NCI-H510A treated with DMSO at 0.1 percent for 48 hours (cell line): ENCODE data around the gene SH3GL1.

Experiments
- DNase-seq: peaks from one replicate; lab custom pipeline; 2025; lab: John Stamatoyannopoulos, UW

Gene SH3GL1

DNA sequence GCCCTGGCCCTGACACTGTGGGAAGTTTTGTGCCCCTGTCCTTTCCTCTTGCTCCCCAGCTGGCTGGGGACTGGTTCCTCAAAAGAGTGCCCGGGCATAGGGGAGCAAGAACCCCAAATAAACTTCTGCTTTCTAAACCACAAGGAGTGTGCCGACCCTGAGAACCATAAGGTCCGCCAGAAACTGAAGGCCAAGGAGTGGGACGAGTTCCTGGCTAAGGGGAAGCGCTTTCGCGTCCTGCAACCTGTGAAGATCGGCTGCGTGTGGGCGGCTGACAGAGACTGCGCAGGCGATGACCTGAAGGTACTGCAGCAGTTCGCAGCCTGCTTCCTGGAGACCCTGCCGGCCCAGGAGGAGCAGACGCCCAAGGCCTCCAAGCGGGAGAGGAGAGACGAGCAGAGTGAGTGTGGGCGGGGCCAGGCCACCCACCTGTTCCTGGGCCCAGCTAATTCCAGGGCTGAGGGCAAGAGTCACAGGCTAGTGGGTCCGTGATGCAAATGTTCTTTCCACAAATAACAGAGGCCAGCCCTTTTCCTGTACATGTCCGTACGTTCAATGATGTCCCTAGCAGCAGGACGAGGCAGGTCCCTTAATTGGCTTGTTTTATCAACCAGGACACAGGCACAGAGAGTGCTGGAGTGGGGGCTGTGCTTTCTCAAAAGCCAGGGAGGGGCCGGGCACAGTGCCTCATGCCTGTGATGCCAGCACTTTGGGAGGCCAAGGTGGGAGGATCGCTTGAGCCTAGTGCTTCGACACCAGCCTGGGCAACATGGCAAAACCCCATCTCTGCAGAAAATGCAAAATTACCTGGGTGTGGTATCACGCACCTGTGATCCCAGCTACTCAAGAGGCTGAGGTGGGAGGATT lies 31.7 kb upstream of the SH3GL1 start:
- no peak for DNase-seq

DNA sequence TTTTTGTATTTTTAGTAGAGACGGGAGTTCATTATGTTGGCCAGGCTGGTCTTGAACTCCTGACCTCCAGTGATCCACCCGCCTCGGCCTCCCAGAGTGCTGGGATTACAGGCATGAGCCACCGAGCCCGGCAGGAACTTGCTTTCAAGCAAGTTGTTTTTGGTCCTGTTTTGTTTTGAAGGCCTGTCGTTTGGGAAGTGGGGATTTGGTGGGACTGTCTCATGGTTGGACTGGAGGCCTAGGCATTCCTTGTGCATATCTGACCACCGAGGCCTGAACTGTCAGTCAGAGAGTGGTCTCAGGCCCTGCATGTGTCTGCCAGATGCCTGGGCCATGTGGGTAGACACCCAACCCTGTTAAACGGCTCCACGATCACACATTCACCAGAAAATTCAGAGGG lies 30.9 kb upstream of the SH3GL1 start:
- no peak for DNase-seq

DNA sequence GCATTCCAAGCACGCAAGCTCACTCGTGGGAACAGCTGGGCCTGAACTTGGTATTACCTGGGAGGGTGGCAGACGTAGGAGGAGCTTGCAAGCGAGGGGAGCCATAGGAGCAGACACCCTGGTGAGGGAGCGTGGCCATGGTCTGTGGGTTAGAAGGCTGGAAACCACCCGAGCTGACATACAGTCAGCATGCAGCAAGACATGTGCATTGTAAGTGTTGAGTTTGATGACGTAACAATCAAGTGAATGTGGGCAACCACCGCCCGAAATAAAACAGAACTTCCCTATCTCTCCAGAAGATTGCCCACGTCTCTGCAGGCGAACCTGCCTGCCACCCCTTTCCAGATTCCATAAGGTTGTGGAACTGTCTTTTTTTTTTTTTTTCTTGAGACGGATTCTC lies 30.4 kb upstream of the SH3GL1 start:
- no peak for DNase-seq

DNA sequence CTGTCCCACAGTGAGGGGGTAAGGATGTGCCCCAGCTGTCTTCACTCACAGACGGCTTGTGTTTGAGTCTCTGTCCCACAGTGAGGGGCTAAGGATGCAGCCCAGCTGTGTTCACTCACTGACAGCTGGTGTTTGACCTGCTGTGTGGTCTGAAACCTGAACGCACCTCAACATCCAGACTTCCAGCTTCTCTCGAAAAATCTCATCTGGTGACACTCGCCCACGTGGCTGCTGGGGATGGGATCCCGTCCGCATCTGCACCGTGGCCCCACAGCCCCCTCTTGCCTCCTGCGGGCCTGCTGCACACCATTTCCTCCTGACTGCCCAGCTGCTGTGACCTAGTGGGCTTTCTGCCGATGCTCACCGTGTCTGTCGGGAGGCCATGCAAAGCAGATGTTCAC lies 29.4 kb upstream of the SH3GL1 start:
- no peak for DNase-seq

DNA sequence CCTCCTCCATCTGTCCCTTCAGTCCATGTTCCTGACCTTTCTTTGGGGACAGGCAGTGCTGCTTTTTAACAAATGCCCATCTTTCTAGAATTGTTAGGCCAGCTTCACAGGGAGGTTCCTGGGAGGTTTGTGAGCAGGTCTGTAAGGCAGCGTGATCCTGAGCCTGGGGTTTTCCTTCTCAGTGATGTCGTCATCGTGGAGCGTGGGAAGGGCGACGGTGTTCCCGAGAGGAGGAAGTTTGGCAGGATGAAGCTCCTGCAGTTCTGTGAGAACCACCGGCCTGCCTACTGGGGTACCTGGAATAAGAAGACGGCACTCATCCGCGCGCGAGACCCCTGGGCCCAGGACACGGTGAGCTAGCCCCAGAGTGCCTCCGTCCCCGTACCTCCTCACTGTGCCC lies 28.9 kb upstream of the SH3GL1 start:
- no peak for DNase-seq

DNA sequence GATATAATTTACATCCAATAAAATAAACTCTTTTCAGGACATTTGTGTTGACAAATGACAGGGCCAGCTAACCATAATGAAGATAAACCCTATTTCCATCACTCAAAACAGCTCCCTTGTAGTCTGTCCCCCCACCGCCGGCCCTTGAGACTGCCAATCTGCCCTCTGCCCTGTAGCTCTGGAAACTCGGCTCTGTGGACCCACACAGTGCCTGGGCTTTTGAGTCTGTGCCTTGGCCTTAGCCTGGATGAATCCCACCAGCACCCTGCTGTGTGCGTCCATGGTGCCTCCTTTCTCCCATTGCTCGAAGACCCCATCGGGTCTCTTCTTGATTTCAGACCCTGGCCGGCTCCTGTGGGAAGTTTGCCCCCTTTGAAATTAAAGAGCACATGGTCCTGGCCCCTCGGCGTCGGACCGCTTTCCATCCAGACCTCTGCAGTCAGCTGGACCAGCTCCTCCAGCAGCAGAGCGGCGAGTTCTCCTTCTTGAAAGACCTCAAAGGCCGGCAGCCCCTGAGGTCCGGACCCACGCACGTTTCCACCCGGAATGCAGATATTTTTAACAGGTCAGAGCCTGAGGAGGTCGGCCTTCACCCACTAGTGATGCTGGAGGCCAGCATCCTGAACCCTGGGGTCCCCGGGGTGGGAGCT lies 28.1 kb upstream of the SH3GL1 start:
- DNase-seq = no peak

DNA sequence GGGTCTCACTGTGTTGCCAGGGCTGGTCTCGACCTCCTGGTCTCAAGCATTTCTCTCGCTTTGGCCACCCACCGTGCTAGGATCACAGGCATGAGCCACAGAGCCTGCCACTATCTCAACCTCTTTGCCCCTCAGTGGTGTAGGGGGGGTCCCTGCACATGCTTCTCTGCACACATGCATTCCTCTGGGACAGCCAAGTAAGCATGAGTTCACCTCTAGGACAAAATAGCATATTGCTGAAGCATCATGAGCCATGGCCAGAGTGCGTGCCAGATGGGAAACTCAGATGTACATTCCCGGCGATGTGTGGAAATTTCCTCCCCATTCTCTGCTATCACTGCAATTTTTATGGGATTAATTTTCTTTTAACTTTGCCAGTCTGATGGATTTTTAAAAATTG lies 25.2 kb upstream of the SH3GL1 start:
- DNase-seq = no peak

DNA sequence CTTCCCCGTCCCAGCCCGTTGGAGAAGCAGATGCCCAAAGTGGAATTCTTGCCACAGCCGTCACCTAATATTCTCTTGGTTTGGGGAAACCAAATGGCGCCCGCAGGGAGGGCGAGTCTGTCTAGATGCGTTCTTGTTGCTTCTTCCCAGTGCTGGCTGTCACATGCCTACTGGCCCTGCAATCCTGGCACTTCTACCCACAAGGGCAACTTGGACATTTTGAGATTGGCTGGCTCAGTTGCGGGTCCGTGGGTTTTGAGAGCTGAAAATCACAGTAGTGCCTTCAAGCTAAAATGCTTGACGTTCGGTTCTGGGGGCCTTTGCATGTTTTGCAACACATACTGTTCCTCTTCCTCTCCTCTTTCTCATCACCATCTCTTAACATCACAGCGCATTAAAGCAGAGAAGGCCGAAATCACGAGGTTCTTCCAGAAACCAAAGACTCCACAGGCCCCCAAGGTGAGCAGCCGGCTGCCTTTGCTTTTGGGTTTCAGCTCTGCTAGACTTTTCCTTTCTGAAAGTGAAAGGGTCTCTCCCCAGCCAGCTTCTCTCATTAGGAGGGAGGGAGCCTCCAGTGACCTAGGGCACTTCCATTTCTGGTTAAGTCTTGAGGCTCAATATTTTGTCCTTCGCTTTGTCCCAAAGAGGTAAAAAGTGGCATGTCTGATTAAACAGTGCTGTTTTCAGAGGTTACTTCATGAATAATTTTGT lies 23.2 kb upstream of the SH3GL1 start:
- DNase-seq = no peak

DNA sequence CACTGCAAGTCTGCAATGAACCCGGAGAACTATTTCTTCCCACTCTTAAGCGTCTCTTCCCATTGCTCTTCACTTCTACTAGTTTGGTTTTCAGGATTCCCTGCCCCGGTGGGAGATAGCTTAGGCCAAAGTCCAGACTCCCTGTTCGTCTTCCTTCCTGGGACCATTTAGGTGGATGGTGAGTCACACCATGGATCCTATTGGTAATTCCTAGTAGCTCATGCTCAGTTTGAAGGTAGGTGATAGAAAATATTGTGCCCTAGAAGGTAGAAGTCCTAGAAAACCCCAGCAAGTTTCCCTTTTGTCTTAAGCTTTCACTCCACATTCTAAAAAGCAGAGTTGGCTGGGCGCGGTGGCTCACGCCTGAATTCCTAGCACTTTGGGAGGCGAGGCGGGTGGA lies 15.9 kb upstream of the SH3GL1 start:
- no peak for DNase-seq

DNA sequence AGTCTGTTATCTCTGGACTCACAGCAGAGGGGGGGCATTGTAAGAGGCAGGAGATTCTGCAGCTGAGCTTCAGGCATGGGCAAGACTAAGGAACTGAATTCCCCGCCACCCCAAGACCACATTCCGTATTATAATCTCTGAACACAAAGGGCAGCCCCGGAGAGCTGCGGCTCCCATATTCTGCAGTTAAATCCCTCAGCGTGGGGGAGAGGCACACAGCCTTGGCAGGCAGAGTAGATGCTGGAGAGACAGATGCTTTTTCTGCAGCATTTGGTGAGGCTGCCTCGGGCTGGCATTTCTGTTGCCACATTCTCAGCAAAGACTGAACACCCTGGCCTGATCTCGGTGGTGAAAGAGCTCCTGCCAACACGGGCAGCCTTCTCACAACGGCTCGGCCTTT lies 15.0 kb upstream of the SH3GL1 start:
- DNase-seq = no peak

DNA sequence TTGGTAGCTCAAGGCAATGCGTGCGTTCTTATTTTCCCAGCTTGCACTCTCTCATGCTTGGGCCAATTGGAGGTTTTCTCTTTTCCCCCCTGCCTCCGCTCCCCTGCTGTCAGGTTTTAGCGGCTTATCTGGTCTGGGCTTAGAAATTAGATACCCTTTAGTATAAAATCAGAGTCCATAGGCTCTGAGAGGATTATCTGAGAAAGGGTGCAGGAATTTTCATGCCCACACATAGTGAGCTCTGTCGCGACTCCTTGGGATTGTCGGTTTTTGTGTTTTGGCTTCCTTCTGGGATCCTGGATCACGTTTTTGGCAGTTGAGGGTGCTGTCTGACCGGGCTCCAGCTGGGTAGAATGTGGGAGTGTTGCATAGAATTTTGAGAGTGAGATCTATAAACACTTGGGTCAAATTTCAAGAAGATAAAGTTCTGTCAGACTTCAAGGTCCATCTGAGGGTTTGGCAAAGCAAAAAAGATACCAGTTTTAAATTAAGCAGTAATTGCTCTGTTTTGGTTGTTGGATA lies 14.5 kb upstream of the SH3GL1 start:
- no peak for DNase-seq

DNA sequence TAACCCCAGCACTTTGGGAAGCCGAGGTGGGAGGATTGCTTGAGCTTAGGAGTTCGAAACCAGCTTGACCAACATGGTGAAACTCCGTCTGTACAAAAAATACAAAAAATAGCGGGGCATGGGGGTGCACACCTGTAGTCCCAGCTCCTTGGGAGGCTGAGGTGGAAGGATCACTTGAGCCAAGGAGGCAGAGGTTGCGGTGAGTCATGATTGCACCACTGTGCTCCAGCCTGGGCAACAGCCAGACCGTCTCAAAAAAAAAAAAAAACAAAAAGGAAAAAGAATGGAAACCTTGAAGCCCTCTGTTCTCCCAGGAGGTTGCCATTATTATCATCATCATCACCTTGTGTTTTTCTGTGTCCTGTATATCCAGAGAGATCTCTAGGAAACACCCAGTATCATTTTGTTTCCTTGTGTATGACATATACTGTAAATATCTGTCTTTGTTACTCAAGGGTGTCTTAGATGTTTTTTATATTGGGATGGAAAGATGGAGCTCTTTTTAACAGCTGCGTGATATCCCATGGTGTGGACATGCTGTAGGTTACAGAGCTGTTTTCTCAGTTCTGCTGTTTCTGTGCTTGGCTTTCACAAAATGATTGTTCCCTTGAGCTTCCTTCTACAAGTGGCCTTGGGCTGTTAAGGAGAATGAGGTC lies 13.9 kb upstream of the SH3GL1 start:
- no peak for DNase-seq

DNA sequence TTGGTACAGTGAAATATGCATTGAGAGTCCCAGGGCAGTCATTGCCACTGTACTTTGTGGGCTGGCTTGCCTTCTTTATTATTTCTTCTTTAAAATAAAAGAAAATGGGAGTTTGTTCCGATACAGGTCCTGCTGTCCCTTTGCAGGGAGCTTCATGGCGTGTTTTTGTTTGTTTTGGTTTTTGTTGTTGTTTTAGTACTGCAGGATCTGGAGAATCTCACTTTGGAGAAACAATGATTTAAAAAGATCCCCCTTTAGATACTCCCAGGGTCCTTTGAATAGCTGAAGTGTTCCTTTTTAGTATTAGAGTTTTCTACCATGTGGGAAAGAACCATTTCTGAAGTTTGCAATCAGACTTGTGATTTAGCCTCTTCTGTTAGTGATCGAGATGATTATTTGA lies 13.2 kb upstream of the SH3GL1 start:
- DNase-seq = no peak

DNA sequence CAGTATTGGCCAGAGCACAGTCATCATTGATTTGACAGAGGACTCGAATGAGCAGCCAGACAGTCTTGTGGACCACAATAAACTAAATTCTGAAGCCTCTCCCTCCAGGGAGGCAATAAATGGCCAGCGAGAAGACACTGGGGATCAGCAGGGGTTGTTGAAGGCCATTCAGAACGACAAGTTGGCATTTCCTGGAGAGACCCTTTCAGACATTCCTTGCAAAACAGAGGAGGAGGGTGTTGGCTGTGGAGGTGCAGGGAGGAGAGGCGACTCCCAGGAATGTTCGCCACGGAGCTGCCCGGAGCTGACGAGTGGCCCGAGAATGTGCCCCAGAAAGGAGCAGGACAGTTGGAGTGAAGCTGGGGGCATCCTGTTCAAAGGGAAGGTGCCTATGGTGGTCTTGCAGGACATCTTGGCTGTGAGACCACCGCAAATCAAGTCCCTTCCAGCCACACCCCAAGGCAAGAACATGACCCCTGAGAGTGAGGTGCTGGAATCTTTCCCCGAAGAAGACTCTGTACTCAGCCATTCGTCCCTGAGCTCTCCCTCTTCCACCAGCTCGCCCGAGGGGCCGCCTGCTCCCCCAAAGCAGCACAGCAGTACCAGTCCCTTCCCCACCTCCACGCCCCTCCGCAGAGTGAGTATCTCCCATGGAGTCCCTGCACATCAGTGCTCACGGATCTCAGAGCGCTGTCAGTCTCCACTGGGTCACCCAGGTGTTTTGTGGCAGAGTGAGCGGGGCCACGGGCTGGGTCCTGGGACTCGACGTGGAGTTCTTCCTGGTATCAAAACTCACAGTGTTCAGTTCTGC lies 9.0 kb upstream of the SH3GL1 start:
- DNase-seq = no peak

DNA sequence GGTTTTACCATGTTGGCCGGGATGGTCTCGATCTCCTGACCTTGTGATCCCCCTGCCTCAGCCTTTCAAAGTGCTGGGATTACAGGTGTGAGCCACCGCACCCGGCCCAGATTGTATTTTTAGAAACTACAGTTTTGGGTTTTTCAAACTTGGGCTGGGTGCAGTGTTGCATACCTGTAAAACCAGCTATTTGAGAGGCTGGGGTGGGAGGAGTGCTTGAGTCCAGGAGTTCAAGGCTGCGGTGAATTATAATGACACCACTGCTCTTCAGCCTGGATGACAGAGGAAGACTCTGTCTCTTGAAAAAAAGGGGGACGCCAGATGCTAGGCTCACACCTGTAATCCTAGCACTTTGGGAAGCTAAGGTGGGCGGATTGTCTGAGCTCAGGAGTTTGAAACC lies 6.3 kb upstream of the SH3GL1 start:
- DNase-seq = no peak

DNA sequence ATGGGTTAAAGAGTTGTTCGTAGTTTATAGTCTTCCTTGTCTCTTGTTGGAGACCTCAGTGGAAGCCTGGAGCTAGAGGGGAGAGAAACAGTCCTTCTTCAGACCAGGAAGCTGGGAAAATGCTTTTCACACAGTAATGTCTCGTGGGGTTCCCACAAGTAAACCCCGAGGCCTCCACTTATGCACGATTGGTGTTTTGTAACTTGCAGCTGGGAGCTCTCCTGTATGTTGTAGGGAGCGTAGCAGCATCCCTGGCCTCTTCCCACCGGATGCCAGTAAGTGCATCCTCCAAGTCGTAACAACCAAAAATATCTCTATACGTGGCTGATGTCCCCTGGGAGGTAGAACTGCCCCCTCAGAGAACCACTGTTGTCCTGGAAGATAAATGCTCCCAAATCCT lies 5.6 kb upstream of the SH3GL1 start:
- no peak for DNase-seq

DNA sequence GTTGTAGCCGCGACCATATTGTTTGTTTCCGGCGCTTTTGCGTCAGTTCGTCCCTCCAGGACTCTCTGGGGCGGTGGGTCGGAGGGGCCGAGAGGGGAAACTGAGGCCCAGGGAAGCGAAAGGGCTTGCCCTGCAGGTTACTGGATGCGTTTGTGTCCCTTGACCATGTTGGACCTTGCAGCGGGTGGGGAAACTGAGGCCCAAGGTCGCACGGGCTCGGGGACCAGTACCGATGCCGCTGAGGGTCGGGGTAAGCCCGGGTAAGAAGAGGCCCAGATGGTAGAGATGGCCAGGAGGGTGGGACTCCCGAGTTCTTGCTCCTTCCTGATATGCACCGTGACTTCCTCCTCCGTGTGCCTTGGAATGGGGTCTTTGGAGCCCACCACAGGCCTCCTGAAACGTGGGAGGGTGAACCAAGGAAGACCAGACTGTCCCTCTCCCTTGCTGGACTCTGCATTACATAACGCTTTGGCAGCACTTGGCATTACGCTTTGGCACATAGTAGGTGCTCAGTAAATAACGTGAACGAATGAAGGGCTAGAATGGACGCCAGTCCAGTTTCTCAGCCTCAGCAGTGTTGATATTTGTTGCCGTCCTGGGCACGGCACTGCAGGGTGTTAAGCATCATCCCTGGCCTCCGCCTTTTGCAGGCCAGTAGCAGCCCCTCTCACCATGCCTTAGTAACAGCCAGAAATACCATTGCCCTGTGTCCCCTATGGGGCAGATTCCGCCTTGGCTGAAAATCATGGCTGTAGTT lies 2.8 kb upstream of the SH3GL1 start:
- DNase-seq = no peak

DNA sequence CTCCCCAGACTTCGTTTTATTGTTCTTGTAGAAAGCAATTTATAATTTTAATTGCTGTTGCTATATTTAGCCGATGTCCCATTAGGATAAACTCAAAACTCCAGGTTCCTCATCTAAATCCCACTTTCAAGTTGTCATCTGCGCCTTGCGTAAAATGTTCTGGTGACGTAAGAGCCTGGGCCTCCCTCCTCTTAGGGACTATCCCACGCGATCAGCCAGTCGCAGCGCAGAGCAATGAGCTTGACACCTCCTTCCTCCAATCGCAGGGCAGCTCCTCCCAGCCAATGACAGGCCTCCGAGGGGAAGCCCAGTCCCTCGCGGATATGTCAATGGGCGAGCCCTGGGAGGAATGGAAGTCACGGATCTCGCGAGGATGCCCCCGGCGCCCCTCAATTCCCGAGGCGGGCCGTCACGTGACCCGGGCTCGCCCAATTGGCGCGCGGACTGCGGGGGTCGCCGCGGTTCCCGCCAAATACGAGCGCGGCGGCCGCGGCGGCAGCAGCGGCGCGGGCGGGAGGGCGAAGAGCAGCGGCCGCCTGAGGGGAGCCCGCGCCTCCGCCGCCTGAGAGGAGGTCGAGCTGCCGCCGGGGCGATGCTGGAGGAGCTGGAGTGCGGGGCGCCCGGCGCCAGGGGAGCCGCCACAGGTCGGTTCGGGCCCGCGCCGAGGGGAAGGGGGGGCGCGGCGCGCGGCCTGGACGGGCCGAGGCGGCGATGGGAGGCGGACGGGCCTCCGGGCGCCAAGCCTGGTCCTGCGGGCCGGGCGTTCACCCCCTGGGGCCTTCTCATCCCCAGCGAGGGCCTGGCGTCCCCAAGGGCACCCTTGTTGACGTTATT lies 2.0 kb upstream of the SH3GL1 start, which contains the start of gene CHAF1A:
Gene CHAF1A, plus strand, starts transcription at position 470 of the 834 bp plus-strand sequence. Its CDS starts 123 bp downstream, at position 593.
- peak; percentile 99 for DNase-seq

DNA sequence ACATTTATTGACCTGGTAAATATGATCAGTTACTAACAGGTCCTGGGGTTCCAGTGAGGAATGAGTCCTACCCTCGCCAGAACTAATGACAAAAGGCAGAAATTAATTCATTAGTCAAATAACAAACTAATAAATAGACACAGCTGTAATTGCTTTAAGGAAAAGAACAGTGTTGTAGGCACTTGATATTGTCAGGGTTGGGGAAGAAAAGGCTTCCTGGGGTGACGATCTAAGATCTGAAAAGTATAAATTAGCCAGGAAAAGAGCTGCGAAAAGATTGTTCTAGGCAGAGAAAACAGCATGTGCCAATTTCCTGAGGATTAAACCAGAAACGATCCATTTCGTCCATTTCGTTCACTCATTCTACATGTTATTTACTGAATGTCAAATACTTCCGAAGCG lies 1.4 kb upstream of the SH3GL1 start:
- no peak for DNase-seq

DNA sequence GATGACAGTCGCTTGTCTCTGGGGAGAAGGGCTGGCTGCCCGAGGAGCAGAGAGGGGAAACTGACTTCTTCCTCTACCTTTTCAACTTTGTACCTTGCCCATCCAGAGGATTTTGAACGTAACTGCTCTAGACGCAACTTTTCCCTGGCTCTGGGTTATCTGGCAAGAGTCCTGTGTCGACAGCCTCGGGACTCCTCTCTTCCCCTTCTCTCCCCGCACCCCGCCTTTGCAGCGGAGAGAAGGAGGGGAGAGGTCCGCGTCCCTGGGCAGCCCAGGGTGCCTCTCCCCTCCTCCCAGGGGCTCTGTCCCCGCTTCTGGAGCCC lies 574 bp downstream of the SH3GL1 start:
- DNase-seq = peak; percentile 41
